Omental fat pad (tissue), 4 donors: Measurements from ENCODE around the gene GPHA2. TPM values are rescaled to one million over a fixed set of nuclear protein-coding genes. Genes with fewer than 3 reads are reported as not detected.

ENCODE experiments used
- ATAC-seq: fragments of 150-250 bp; one replicate; pipeline ENCODE4 v1.9.1; 2016; ENCODE audit warnings: mild to moderate bottlenecking, moderate library complexity; ENCODE audit not compliant: low FRiP score
- DNase-seq: peaks from one replicate; pipeline ENCODE4 v3.0.0-alpha.2; 2019; ENCODE audit warnings: low spot score
- total RNA-seq, 4 donors: library from RNA; depleted of rRNA; stranded (reverse); fragments of >200 nt; gene quantifications; one replicate each; pipeline ENCODE4 v1.1.0, GENCODE V29; 2016
- TF ChIP-seq, protein P1 (sequence below), 3 donors: fragments of 450-650 bp; IDR thresholded peaks; one replicate each; pipeline ENCODE4 v1.5.1; 2016 to 2017; ENCODE audit warnings: antibody characterized with exemption in 3 of 3, mild to moderate bottlenecking in 3 of 3, moderate library complexity in 2 of 3

Gene GPHA2
- total RNA-seq, 4 donors from 2014 or later, result not detected

GRCh38 chr11:64916775-64917662, 18.7 kb downstream of the GPHA2 start, which contains the start of gene ATG2A:
Gene ATG2A, minus strand, starts transcription at chr11:64917209. Its CDS starts 74 bp downstream, at chr11:64917135.
- ATAC-seq (peak; percentile 96), DNase-seq (peak; percentile 98)
- TF ChIP-seq, protein P1, sequence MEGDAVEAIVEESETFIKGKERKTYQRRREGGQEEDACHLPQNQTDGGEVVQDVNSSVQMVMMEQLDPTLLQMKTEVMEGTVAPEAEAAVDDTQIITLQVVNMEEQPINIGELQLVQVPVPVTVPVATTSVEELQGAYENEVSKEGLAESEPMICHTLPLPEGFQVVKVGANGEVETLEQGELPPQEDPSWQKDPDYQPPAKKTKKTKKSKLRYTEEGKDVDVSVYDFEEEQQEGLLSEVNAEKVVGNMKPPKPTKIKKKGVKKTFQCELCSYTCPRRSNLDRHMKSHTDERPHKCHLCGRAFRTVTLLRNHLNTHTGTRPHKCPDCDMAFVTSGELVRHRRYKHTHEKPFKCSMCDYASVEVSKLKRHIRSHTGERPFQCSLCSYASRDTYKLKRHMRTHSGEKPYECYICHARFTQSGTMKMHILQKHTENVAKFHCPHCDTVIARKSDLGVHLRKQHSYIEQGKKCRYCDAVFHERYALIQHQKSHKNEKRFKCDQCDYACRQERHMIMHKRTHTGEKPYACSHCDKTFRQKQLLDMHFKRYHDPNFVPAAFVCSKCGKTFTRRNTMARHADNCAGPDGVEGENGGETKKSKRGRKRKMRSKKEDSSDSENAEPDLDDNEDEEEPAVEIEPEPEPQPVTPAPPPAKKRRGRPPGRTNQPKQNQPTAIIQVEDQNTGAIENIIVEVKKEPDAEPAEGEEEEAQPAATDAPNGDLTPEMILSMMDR (IDR thresholded peaks at IDR 0.05), result no peak

DNA sequence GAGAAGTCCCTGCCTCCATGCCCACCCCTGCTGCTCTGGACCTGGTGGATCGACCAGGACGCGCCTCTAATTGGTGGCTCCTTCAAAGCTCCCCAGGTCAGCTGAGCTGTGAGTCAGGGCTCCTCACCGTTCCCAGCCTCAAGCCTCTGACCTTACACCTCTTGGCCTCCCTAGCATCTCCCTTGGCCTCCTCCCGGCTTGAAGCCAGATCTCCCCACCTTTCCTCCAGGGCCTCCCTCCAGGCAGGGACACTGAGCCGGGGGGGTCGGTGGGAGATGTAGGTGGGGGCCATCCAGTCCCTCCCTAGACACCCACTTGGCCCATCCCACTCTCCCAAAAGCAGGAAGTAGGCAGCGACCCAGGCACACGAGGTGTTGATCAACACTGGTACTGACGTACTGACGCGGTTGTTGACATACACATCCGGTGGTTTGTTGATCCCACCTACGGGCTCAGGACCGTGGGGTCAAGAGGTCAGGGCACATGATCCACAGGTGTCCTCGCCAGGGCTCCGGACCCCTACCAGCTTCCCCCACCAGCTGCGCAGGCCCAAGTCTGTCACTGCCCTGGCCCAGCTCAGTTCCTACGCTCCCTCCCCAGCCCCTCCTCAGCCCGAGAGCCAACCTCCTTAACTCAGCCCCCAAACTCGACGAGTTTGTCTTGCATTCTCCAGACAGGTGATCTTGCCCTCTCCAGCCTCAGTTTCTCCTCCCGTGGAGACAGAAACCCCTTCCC, 19.5 kb downstream of the GPHA2 start:
- ATAC-seq (peak; percentile 26), DNase-seq (no peak)
- TF ChIP-seq, protein P1 (IDR thresholded peaks at IDR 0.05), result no peak

DNA sequence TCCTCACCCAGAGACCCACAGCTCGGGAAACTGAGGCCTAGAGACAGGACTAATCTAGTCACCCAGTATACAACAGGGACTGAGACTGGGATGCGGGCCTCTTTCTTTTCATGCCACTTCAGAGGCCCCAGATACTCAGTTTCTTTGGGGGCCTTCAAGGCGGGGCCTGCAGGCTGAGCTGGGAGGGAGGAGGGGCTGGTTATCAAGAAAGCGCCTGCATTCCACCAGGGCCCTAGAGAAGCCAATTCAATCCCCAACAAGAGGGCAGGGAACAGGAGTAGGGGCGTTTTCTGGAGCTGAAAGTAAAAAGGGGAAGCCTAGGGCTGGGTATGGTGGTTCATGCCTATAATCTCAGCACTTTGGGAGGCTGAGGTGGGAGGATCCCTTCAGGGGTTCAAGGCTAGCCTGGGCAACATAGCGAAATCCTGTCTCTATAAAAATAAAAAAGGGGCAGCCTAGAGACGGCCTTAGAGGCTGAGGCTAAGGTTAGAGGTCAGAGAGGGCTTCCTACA, 20.3 kb downstream of the GPHA2 start:
- no peak for ATAC-seq
- TF ChIP-seq, protein P1 (IDR thresholded peaks at IDR 0.05), result no peak
- no peak for DNase-seq

- ATAC-seq (no peak), DNase-seq (no peak)
- TF ChIP-seq, protein P1 (IDR thresholded peaks at IDR 0.05), result no peak
Measured at GRCh38 chr11:64914123-64914522, 21.6 kb downstream of the GPHA2 start.

- ATAC-seq, result no peak
- TF ChIP-seq, protein P1 (IDR thresholded peaks at IDR 0.05), result no peak
- no peak for DNase-seq
Measured at GRCh38 chr11:64913171-64913727, 22.4 kb downstream of the GPHA2 start.

GRCh38 chr11:64911689-64912088, 24.0 kb downstream of the GPHA2 start:
- DNase-seq, result no peak
- TF ChIP-seq, protein P1 (IDR thresholded peaks at IDR 0.05), result no peak
- ATAC-seq, result no peak
